HEK293T (cell line): ENCODE measurements around the gene SYNE1.

Experiments used
- ARNT ChIP-seq: fragments of 450-650 bp; IDR thresholded peaks from 2 replicates; pipeline ENCODE4 v1.6.1; 2017; ENCODE audit warnings: mild to moderate bottlenecking
- BHLHE40 ChIP-seq: fragments of 450-650 bp; IDR thresholded peaks from 2 replicates; pipeline ENCODE4 v1.6.1; 2016; ENCODE audit warnings: mild to moderate bottlenecking, moderate library complexity, borderline replicate concordance
- ELF4 ChIP-seq: fragments of 450-650 bp; IDR thresholded peaks from 2 replicates; pipeline ENCODE4 v1.6.1; 2017; ENCODE audit warnings: antibody characterized with exemption
- FOXK2 ChIP-seq: fragments of 450-650 bp; IDR thresholded peaks from 2 replicates; pipeline ENCODE4 v1.6.1; 2016; ENCODE audit warnings: mild to moderate bottlenecking
- FOXM1 ChIP-seq: fragments of 450-650 bp; IDR thresholded peaks from 2 replicates; pipeline ENCODE4 v1.6.1; 2017; ENCODE audit warnings: mild to moderate bottlenecking, borderline replicate concordance
- L3MBTL2 ChIP-seq: fragments of 450-650 bp; conservative IDR thresholded peaks from 2 replicates; pipeline ENCODE4 v1.6.1; 2016; ENCODE audit warnings: mild to moderate bottlenecking
- NFRKB ChIP-seq: fragments of 450-650 bp; IDR thresholded peaks from 2 replicates; pipeline ENCODE4 v1.6.1; 2016; ENCODE audit warnings: mild to moderate bottlenecking, moderate library complexity
- ZNF384 ChIP-seq: fragments of 450-650 bp; IDR thresholded peaks from 2 replicates; pipeline ENCODE4 v1.6.1; 2016

GRCh38 chr6:152206072-152206818 lies 430.9 kb downstream of the SYNE1 start:
- TF ChIP-seq FOXK2 = no peak
- no peak for TF ChIP-seq ZNF384
- TF ChIP-seq ELF4 = no peak
- no peak for TF ChIP-seq ARNT
- TF ChIP-seq L3MBTL2 = no peak
- no peak for TF ChIP-seq FOXM1
- no peak for TF ChIP-seq BHLHE40
- no peak for TF ChIP-seq NFRKB
